Stimulated activated CD8-positive, alpha-beta memory T cell treated with anti-CD3 and anti-CD28 coated beads, Interleukin-15, amount 100 ng/mL, for 4 hours (primary cell): ENCODE results near the gene ATP2A2.

Experiments used
- DNase-seq, 2 donors: peaks; one replicate each; pipeline ENCODE4 v3.0.0-alpha.2; 2020; ENCODE audit warnings: low read depth in 2 of 2

The ATP2A2 gene

DNA sequence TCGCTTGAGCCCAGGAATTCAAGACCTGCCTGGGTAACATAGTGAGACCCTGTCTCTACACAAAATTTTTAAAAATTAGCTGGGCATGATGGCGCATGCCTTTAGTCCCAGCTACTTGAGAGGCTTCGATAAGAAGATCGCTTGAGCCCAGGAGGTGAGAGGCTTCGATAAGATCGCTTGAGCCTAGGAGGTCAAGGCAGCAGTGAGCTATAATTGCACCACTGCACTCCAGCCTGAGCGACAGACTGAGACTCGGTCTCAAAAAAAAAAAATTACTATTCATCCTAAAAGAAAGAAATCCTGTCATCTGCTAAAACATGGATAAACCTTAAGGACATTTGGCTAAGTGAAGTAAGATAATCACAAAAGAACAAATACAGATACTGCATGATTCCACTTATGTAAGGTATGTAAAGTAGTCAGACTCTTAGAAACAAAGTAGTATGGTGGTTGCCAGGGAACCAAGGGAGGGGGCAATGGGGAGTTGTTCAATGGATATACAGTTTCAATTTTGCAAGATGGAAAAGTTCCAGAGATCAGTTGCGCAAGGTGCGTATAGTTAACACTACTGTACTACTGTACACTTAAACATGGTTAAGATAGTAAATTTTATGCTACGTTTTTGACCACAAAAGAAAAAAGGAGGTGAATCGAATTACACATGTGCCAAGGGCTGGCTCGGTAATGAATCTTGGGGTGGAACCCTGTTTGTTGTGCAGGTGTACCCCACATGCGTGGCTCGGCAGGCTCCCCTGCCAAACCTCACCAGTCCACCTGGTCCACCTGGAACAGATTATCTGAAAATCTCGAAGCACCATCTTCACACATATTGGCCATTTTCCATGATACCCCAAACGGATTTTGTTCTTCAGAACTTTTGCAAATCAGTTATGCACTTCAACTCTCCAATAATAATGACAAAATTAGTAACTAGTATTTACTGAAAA, 18.3 kb upstream of the ATP2A2 start:
- no peak for DNase-seq

DNA sequence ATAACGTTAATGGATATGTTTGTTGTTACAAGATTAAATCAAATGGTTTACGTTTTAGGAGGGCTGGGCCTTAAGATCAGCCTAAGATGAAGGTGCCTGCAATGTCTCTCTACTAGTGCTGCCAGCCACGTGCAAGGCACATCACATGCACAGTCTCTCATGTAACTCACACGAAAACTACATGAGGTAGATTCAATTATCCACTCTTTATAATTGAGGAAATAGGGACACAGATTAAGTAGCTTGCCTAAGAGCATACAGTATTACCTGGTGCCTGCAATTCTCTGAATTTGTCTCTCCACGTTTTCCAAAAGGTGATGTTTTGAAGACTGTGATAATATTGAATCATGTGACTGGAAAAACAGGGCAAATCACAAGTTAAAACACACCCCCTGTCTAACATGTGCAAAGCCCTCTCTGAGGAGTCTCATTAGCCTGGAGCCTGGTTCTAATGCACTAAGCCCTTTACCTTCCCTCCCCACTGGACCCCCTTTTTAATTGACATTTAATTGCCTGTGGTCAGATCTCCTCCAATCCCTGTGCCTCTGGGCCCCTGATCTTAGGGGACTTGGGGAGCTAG, 14.6 kb upstream of the ATP2A2 start:
- no peak for DNase-seq

DNA sequence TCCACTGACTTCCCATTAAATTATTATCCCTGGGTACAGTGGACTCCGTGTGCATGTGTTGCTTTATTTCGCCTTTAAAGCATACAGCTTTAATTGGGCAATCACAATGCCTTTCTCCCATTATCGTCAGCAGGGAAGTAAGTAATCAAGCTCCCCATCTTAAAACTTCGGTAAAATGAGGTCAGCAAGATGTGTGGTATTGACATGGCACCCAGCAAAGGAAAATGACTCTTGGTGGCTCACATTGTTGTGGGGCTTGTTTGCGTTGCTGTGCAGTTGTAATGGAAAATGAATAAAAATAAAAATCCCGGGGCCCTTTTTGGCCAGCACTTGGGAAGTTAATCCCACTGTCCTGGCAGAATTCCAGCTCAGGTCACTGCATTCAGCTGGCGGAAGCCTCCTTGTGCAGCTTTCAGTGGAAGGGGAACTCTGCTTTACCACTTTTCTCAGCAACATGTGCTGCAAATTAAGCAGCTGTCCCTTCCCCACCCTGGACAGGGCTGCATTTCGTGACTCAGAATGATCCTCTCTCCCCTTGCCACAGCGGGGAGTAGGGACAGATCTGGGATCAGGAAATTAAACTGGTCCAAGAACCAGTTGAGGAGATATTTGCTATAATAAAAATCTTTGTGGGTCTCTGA, 13.9 kb upstream of the ATP2A2 start:
- no peak for DNase-seq

DNA sequence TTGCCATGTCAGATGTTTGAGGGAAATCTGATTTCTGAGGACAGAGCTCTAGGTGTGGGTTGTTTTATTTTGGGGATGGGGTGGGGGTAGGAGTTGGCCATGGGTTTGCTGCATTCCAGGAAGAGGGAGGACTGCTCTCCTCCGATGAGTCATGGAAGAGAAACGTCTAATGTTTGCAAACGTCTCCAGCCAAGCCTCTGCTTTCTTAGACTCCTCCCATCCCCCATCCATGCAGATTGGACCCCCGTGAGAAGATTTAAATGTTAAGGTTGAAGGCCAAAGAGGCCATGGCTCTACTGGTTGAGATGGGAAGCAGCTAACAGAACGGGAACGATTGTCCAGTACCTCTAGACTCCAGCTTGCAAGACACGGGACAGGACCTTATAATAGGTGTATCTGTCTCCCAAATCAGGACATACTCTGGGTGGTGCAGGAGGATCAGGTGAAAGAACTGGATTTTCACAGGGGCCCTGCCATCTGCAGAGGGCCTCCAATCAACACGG, 11.4 kb upstream of the ATP2A2 start:
- no peak for DNase-seq

DNA sequence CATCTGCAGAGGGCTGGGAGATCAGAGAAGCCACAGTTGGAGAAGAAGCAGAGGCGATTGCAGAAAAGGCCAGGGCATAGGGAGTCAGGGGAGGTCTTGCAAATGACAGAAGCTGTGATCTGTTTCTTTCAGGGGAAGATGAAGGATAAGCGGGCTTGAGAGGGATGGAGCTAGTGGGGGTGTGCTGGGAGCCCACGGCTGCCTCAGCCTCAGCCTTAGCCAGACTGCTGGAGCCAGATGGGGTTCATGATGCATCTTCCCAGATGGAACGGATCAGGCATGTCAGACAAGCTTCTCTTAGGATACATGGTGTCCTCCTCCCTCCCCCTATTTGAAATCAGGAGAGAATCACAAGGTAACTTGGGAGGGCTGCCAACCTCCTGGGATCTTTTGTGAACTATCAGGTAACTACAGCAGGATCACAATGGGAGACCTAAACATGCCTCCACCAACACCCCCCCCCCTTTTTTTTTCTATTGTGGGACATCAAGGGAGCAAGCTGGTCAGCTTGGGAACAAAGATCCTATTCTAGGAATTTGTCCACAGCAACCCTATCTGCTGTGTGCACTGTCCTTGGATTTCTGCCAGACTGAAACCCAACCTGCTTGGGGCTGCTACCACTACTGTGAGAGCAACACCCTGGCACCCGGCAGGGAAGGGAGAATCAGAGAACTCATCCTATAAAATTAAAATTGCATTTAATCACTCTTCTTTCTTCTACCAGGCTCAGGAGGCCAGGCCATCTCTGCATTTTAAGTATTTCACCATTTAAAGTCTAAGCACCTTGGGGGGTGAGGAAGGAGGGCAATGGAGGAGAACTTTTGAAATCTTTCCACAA, 10.7 kb upstream of the ATP2A2 start:
- DNase-seq = no peak

DNA sequence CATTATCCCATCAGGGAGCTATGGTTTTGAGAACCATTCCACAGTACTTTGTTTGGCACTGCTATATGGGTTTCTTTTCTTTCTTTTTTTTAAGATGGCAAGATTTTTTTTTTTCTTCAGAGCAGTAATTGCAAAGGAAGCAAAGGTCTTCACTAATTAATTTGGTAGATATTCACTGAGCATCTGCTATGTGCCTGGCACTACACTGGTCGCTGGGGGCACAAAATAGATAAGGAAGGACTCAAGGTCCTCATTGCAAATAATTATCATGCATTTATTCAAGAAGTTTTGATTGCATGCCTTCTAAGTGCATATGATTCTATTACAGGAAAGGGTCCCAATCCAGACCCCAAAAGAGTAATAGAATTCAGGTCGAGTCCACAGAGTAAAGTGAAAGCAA, 10.0 kb upstream of the ATP2A2 start:
- no peak for DNase-seq

DNA sequence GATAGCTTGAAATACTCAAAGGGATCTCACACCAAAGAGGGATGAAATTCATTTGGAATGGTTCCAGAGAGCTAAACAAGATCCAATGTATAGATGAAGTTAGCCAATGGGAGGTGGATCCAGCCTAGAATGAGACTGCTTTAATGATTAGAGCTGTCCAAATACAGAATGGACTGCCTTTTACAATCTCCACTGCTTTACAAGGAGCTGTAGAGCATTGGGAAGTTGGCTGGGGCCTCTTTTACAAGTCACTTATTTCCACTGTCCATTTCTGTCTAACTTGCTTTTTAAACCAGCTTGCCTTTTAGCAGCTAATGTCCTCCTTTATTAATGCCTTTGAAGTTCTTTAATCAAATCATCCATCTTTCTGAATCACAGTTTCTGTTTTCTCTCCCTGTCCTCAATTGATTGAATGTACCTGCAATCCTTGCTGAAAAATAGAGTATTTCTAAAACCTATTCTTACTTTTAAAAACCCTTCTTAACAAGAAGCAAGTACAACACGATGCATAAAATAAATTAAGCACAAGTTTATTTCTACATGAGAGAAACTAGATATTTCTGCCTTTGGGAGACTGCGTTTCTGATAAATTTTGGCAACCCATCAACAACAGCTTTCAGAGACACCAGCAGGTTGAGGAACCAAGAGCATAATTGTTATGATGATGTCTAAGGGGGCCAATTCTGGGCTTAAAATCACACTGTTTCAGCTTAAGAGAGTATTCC, 3.4 kb upstream of the ATP2A2 start:
- DNase-seq = no peak

DNA sequence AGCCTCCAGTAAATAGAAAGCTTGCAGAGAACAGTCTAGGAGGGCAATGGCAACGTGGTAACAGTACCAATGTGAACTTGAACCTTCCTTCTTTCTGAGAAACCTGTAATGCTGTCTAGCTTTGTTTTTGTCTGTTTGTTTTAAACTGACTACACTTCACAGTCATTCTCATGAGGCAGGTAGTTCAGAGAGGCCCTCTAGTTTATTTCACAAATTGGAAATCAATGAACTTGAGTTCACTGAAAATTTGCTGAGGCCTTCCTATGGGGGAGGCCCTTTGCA, 2.9 kb upstream of the ATP2A2 start:
- no peak for DNase-seq

DNA sequence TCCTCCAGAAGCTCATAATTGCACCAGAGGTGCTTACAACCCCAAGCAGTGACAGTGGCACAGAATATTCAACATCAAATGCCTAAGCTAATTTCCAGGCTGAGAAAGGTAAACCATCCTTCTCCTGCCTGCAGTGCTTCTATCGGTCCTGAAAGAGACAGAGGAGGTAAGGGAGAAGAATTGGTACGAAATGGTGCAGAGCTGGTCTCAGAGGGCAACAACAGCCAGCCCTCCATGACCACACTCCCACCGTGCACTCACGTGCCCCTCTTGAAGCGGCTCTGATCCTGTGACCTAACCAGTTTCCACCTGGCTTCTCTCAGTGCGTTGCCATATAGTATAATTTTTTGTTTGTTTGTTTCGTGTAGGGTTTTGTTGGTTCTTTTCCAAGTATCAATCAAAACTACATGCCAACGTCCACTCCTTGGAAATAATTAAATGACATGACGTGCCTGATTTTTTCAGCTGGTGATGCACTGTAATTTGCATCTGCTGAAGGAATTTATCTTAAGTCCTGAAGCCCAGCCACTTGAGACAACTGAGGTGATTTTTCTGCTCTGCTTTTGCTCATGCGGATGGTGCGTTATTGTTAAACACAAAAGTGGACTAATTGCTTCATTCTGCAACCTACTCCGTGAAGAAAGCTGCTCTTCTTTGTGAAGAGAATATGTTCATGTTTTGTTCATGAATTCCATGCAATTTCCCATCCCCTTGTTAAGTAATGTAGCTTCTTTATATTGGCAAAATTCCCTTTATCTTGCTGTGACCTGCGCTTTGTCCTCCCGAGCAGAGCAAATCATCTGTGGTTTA, 1.3 kb upstream of the ATP2A2 start:
- no peak for DNase-seq

DNA sequence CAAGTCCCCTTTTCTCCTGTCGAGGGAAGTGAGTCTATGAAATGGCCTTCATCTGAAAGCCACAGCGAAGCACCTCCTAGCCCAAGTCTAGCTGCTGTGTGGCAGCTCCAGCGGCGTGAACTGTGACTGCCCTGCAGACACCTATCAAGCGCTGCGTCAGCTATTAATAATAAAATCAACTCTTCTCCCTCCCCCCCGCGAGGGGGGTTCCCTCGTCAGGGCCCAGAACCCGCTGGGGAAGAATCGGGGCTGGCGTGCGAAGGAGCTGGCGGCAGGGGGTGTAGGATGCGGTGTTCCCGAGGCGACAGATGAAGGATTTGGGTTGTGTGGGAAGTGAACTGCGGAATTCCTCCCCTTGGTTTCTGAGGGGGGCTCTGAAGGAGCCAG, 662 bp upstream of the ATP2A2 start:
- DNase-seq = peak in 1 of 2 donors; percentile 28

DNA sequence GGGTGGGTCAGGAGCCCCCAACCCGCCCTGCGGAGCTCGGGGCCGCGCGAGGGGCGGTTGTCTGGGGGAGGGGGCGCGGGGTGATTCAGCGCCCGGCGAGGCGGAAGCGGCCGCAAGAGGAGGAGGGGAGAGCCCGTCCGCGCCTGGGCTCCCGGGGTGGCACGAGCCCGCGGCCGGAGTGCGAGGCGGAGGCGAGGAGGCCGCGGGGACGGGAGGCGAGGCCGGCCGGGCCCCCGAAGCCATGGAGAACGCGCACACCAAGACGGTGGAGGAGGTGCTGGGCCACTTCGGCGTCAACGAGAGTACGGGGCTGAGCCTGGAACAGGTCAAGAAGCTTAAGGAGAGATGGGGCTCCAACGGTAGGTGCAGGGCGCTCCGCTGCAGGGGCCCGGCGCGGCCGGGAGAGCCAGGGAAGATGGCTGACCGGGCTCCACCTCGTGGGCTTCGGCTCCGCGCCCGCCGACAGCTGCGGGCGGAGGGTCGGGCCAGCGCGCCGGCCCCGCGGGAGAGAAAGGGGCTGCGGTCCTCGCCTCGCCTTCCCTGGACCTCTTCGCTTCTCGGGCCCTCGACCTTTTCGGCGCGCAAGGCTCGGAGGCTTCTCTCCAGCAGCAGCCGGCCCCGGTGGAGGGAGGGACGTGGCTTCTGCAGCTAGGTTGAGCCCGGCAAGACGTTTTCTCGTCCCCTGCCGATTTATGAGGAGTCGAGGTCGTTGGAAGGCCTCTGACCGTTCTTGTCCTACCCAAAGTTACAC, 677 bp downstream of the ATP2A2 start:
- DNase-seq = peak; percentile 12 to 35

DNA sequence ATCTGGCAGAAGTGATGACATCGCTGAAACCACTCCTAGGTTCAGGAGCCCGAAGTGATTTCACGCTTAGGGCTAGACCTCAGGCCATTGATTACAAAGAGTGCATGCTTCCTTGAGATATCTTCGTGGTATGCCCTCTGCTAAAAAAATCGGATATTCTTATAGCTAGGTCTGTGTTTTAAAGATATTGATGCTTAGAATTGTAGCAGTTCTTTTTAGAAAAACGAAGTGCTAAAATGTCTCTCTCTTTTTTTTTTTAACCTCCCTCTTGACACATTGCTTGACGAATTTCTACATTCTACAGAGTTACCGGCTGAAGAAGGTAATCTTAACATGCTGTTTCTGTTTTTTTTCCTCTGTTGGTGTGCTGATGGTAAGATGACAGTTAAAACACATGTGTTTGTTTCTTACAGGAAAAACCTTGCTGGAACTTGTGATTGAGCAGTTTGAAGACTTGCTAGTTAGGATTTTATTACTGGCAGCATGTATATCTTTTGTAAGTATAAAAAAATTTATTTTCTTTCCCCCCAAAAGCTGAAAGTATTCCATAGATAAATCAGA, 1.3 kb downstream of the ATP2A2 start:
- DNase-seq = no peak

DNA sequence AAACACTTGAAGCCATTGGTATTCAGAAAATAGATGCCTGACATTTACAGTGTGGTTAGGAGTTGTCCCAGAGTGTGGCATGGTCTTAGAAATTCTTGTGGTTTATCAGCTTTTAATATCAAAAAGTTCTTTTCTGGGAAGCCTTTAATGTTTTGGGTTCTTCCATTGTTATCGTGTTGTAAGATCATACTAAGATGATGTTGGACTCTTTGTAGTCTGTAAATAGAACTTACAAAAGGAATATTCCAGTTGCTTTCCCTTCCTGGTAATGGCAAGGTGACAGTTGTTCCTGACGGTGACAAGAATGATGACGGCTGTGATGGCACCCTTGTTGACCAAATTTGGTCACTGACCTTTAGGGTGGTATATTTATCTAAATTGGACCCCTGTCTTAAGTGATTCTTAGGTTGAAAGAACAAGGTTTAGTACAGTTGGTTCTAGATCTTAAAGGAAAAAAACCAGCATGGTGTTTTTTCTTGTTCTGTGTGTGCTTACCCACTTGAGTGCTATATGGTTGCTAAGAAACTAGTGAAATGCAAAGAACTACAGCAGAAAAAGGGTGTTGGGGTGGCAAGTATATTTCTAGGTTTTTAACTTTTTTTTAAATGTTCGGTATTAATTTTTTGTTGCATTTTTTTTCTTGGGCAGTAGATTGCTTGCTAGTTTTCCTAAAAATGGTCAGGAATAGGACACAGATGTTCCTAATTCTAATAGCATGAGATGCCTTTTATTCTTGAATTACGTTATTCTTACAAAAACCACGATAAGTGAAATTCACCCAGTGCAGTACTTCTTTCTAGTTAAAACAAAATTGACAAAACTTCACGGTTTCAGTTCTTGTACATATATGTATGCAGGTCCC, 2.1 kb downstream of the ATP2A2 start:
- DNase-seq = no peak

DNA sequence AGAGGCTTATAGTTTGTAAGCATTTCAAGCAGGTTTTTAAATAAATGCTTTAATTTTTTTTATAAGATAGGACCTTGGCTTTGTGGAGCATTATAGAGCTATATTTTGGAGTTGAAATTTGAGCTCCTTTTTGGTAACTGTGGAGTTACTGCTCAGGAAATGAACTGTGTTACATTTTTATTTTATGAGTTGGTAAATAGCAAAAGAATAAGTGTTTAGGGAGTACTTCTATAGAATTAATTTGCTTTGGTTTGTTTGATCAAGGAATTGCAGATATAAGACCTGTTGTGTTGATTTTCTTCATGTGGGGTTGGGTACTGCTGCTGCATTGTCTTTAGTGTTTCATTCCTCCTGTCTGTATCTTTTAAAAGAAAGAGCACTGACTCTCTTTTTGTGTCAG, 3.5 kb downstream of the ATP2A2 start:
- DNase-seq = no peak

DNA sequence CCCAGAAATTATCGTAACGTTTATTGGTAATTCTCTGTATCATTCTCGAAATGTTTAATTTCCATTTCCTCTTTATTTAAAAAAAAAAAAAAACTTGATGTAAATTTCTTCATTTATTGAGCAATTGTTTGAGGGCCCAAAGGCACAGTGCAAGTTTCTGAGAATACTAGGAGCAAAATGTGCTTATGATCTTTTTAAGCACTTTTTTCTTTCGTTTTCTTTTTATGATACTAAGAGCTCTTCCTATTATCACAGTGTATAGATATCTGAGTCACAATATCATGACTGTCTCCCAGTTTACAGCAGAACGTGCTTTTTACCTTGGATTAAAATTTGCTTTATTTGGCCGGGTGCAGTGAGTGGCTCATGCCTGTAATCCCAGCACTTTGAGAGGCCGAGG, 5.6 kb downstream of the ATP2A2 start:
- no peak for DNase-seq

DNA sequence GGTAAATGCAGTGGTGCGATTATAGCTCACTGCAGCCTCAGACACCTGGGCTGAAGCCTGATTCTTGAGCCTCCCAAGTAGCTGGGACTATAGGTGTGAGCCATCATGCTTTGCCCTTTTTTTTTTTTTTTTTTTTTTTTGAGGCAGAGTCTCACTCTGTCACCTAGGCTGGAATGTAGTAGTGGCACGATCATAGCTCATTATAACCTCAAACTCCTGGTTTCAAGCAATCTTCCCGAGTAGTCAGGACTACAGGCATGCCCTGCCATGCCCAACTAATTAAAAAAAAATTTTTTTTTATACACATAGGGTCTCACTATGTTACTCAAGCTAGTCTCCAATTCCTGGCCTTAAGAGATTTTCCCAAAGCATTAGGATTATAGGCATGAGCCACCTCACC, 6.9 kb downstream of the ATP2A2 start:
- no peak for DNase-seq

DNA sequence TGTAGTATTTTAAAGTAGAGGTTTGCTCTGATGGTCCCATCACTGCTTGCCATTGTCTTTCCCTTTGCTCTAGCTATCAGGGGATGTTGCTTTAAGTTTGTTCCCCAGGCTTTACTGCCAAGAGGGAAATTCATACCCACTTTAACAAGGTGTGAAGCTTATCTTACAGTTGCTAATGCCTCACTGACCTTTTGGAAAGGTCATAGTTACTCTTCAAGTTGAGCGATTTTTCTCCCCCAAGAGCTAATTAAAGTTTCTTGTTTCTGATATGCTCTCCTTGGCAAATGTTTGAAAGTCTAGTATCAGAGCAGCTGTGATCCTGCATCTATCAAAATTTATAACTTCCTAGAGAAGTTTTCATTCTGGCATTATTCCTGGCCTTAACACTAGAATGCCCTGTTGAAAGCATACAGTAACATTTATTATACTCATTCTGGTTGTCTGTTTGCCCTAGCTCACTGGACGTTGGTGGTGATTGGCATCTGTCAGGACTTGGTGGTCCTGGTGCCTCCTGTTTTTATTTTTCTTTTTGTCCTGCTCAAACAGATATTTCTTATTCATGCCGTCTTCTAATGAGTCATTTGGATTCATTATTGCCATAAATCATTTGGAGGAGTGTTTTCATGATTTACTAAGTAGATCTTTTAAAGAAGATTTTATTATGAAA, 8.1 kb downstream of the ATP2A2 start:
- DNase-seq = no peak

DNA sequence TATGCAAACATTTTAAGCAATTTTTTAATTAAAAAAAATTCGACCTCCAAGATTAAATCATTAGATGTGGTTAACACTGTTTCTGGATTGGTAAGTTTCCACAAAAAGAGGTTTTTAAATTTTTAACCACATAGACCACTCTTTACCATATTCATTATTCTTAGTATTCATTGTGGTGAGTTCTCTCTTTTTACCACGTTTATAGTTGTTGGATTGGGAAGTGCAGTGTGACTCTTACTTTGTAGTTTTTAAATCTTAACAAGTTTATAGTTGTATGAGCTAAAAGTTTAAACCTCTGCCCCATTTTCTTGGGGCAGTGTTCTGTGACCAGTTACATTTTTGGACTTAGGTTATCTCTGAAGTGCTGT, 8.6 kb downstream of the ATP2A2 start:
- DNase-seq = no peak
